H1 (cell line): ENCODE measurements around the gene COX7B2. TPM values are rescaled to one million over a fixed set of nuclear protein-coding genes. Genes with fewer than 3 reads are reported as not detected.

Experiments
- CTCF ChIA-PET: fragments of 300-600 bp; sonication (Branson Sonifier 250); formaldehyde crosslinking; loops from one replicate; lab custom pipeline; 2021; ENCODE audit not compliant: partially characterized antibody; lab: Charles Lee
- POLR2A ChIA-PET: fragments of 300-600 bp; sonication (Branson Sonifier 250); formaldehyde crosslinking; loops from one replicate; lab custom pipeline; 2021; ENCODE audit warnings: inconsistent platforms; ENCODE audit not compliant: partially characterized antibody; lab: Charles Lee
- DNase-seq, 2 experiments: peaks; one replicate each; pipeline versions ENCODE4 v3.0.0 to v3.0.0-alpha.2; 2010 to 2022; ENCODE audit warnings: low spot score in 2 of 2, low read depth in 1 of 2, mixed read lengths in 1 of 2
- FAIRE-seq: peaks from 2 replicates; lab custom pipeline; 2011; peaks lifted over from hg19 to GRCh38; lab: Jason Lieb, UNC
- H2AFZ ChIP-seq: 2 replicates; pipeline ENCODE4 v1.8.1; 2012; ENCODE audit warnings: low read length, inconsistent platforms
- H2AK5ac ChIP-seq: 2 replicates; pipeline ENCODE4 v1.6.1; 2013; ENCODE audit warnings: low read depth, low read length
- H2BK120ac ChIP-seq: replicated peaks from 2 replicates; pipeline ENCODE3; 2013; ENCODE audit warnings: low read depth, low read length, inconsistent platforms
- H2BK12ac ChIP-seq: 2 replicates; pipeline ENCODE4 v1.6.1; 2013; ENCODE audit warnings: low read depth, low read length
- H2BK15ac ChIP-seq: 2 replicates; pipeline ENCODE4 v1.6.1; 2013; ENCODE audit warnings: low read length
- H2BK20ac ChIP-seq: 2 replicates; pipeline ENCODE4 v1.6.1; 2013; ENCODE audit warnings: low read length
- H2BK5ac ChIP-seq: 2 replicates; pipeline ENCODE4 v1.6.1; 2013; ENCODE audit warnings: low read depth, low read length
- H3K14ac ChIP-seq: 2 replicates; pipeline ENCODE4 v1.6.1; 2013; ENCODE audit warnings: inconsistent platforms; ENCODE audit not compliant: insufficient read length
- H3K18ac ChIP-seq: 2 replicates; pipeline ENCODE4 v1.6.1; 2013; ENCODE audit warnings: low read length; ENCODE audit errors: extremely low read depth
- H3K23ac ChIP-seq: 2 replicates; pipeline ENCODE4 v1.6.1; 2013; ENCODE audit warnings: inconsistent platforms; ENCODE audit not compliant: insufficient read length
- H3K23me2 ChIP-seq: 2 replicates; pipeline ENCODE4 v1.6.1; 2013; ENCODE audit warnings: low read depth, low read length
- H3K27ac ChIP-seq: 2 replicates; pipeline ENCODE4 v1.6.1; 2011; ENCODE audit warnings: low read depth, low read length, inconsistent platforms
- H3K27me3 ChIP-seq, 4 experiments: replicated peaks in 1 of 4; 1 replicate in 1 of 4; 2 replicates in 3 of 4; pipeline versions ENCODE4 v1.6.1 to v1.8.1; 2011 to 2013; ENCODE audit warnings: low read length in 3 of 4, mild to moderate bottlenecking in 3 of 4, inconsistent platforms in 2 of 4, mixed read lengths in 2 of 4, moderate library complexity in 1 of 4; ENCODE audit not compliant: control insufficient read depth in 3 of 4, insufficient read depth in 3 of 4; ENCODE audit errors: extremely low read depth in 1 of 4
- H3K36me3 ChIP-seq, 4 experiments: 2 replicates each; pipeline versions ENCODE4 v1.6.1 to v1.8.1; 2011 to 2013; ENCODE audit warnings: mild to moderate bottlenecking in 4 of 4, low read length in 3 of 4, moderate library complexity in 2 of 4, control low read depth in 1 of 4, inconsistent platforms in 1 of 4; ENCODE audit not compliant: insufficient read depth in 4 of 4, control insufficient read depth in 2 of 4
- H3K4ac ChIP-seq: replicated peaks from 2 replicates; pipeline ENCODE3; 2013; ENCODE audit warnings: low read length, low read depth, mixed read lengths, inconsistent platforms; ENCODE audit not compliant: insufficient read length
- H3K4me1 ChIP-seq, 4 experiments: replicated peaks in 1 of 4; 1 replicate in 1 of 4; 2 replicates in 3 of 4; pipeline versions ENCODE4 v1.6.1 to v1.8.1; 2011 to 2013; ENCODE audit warnings: low read length in 3 of 4, inconsistent platforms in 2 of 4, mixed read lengths in 1 of 4; ENCODE audit not compliant: insufficient read depth in 4 of 4, control insufficient read depth in 3 of 4
- H3K4me2 ChIP-seq, 2 experiments: 2 replicates each; pipeline versions ENCODE4 v1.6.1 to v1.8.1; 2011 to 2013; ENCODE audit warnings: low read depth in 2 of 2, low read length in 2 of 2, control low read depth in 1 of 2, inconsistent platforms in 1 of 2, mild to moderate bottlenecking in 1 of 2; ENCODE audit not compliant: insufficient read depth in 1 of 2
- H3K4me3 ChIP-seq, 4 experiments: fragments of 200-600, 300-600 bp in 1 of 4; sonication (generic), shearing (Covaris generic), sonication (Bioruptor Twin) in 1 of 4; 2 replicates each; pipeline versions ENCODE4 v1.5.1 to v1.8.1; 2011 to 2016; ENCODE audit warnings: low read length in 4 of 4, low read depth in 3 of 4, control low read depth in 2 of 4, inconsistent platforms in 2 of 4, mild to moderate bottlenecking in 2 of 4, mixed read lengths in 1 of 4, moderate library complexity in 1 of 4; ENCODE audit not compliant: insufficient read depth in 2 of 4; ENCODE audit errors: extremely low read depth in 1 of 4
- H3K56ac ChIP-seq: replicated peaks from 2 replicates; pipeline ENCODE3; 2013; ENCODE audit warnings: low read depth, mild to moderate bottlenecking, mixed read lengths, low read length, inconsistent platforms; ENCODE audit not compliant: insufficient read length
- H3K79me1 ChIP-seq: 2 replicates; pipeline ENCODE4 v1.6.1; 2013; ENCODE audit warnings: low read depth, low read length, control low read depth
- H3K79me2 ChIP-seq, 2 experiments: 2 replicates each; pipeline versions ENCODE4 v1.6.1 to v1.8.1; 2012 to 2013; ENCODE audit warnings: low read length in 2 of 2, mild to moderate bottlenecking in 2 of 2, inconsistent platforms in 1 of 2; ENCODE audit not compliant: insufficient read depth in 2 of 2, control insufficient read depth in 1 of 2
- H3K9ac ChIP-seq, 4 experiments: replicated peaks in 1 of 4; 1 replicate in 1 of 4; 2 replicates in 3 of 4; pipeline versions ENCODE4 v1.6.1 to v1.8.1; 2011 to 2013; ENCODE audit warnings: low read depth in 3 of 4, low read length in 3 of 4, control low read depth in 2 of 4, mild to moderate bottlenecking in 2 of 4, moderate library complexity in 2 of 4, inconsistent platforms in 1 of 4; ENCODE audit errors: extremely low read depth in 1 of 4
- H3K9me3 ChIP-seq, 2 experiments: 2 replicates each; pipeline versions ENCODE4 v1.6.1 to v1.8.1; 2012 to 2013; ENCODE audit warnings: mild to moderate bottlenecking in 2 of 2, moderate library complexity in 2 of 2, control low read depth in 1 of 2, inconsistent platforms in 1 of 2, low read depth in 1 of 2, low read length in 1 of 2, mixed read lengths in 1 of 2; ENCODE audit not compliant: insufficient read depth in 2 of 2
- H4K20me1 ChIP-seq, 2 experiments: replicated peaks in 1 of 2; 2 replicates each; pipeline versions ENCODE3 to v1.8.1; 2011 to 2013; ENCODE audit warnings: inconsistent platforms in 2 of 2, low read length in 2 of 2, mild to moderate bottlenecking in 1 of 2; ENCODE audit not compliant: insufficient read depth in 2 of 2, control insufficient read depth in 1 of 2
- H4K5ac ChIP-seq: 2 replicates; pipeline ENCODE4 v1.6.1; 2013; ENCODE audit warnings: low read length, low read depth, mixed read lengths, inconsistent platforms; ENCODE audit not compliant: insufficient read length
- H4K8ac ChIP-seq: 2 replicates; pipeline ENCODE4 v1.8.0; 2013; ENCODE audit warnings: mild to moderate bottlenecking, moderate library complexity, low read length, inconsistent platforms; ENCODE audit not compliant: insufficient read depth; ENCODE audit errors: extremely low read depth
- H4K91ac ChIP-seq: replicated peaks from 2 replicates; pipeline ENCODE3; 2013; ENCODE audit warnings: low read length, mixed read lengths, inconsistent platforms; ENCODE audit not compliant: insufficient read length
- BACH1 ChIP-seq: IDR thresholded peaks from 2 replicates; pipeline ENCODE4 v1.6.1; 2012; ENCODE audit warnings: low read length, improper control_type of control experiment
- CTBP2 ChIP-seq: IDR thresholded peaks from 2 replicates; pipeline ENCODE4 v1.7.0; 2011; ENCODE audit warnings: borderline replicate concordance, mild to moderate bottlenecking, moderate library complexity, mixed read lengths, low read length; ENCODE audit not compliant: insufficient read depth, insufficient read length
- CTCF ChIP-seq, 3 experiments: IDR thresholded peaks; 1 replicate in 2 of 3; 2 replicates in 1 of 3; pipeline versions ENCODE4 v1.5.1 to v1.6.1; 2011; ENCODE audit warnings: low read length in 3 of 3, mild to moderate bottlenecking in 3 of 3, inconsistent platforms in 2 of 3, low read depth in 1 of 3, moderate library complexity in 1 of 3; ENCODE audit not compliant: insufficient read depth in 1 of 3; ENCODE audit errors: control extremely low read depth in 1 of 3
- KDM4A ChIP-seq: IDR thresholded peaks from one replicate; pipeline ENCODE4 v1.7.1; 2012; ENCODE audit warnings: low read depth, mild to moderate bottlenecking, moderate library complexity, low read length, inconsistent platforms; ENCODE audit not compliant: severe bottlenecking
- NANOG ChIP-seq: IDR thresholded peaks from 2 replicates; pipeline ENCODE4 v1.6.1; 2011; ENCODE audit warnings: low read length, low read depth, mild to moderate bottlenecking, inconsistent platforms; ENCODE audit not compliant: insufficient read depth, poor library complexity, severe bottlenecking
- ZNF274 ChIP-seq: IDR thresholded peaks from 2 replicates; pipeline ENCODE4 v1.7.0; 2012; ENCODE audit warnings: low read length, borderline replicate concordance; ENCODE audit errors: extremely low read depth
- WGBS, 2 experiments: shearing (Covaris generic) in 1 of 2; methylation state at CpG; one replicate each; pipeline versions ENCODE4 v1.1.6 to v1.1.7; 2013 to 2015; ENCODE audit warnings: low lambda C conversion rate in 2 of 2, mixed read lengths in 2 of 2, inconsistent platforms in 1 of 2, low coverage in 1 of 2, missing lambda C conversion rate in 1 of 2; ENCODE audit not compliant: insufficient replicate concordance in 2 of 2, insufficient coverage in 1 of 2, insufficient read length in 1 of 2; ENCODE audit errors: extremely low coverage in 1 of 2, missing lambda C conversion rate in 1 of 2; 5-methylcytosine and 5-hydroxymethylcytosine counted together
- polyA plus RNA-seq, 7 experiments: library from polyadenylated mRNA; depleted of rRNA in 3 of 7; stranded (reverse) in 5 of 7; unstranded in 2 of 7; fragments of >200 nt in 5 of 7; fragments of 200-250 nt in 2 of 7; gene quantifications; 1 replicate in 5 of 7; 2 replicates in 1 of 7; 4 replicates in 1 of 7; pipeline versions ENCODE4 v1.2.1 to v1.2.3, GENCODE V29; 2011 to 2013; ENCODE audit warnings: missing spikeins in 2 of 7, mixed read lengths in 2 of 7
- total RNA-seq: library from RNA; stranded (reverse); fragmentation: NEBNext Ultra II Directional; extraction: Animal tissue kit (Norgen Biotek cat#: 25700); gene quantifications from 2 replicates; pipeline ENCODE4 v1.2.1, GENCODE V29; 2021
- TF ChIP-seq, protein P1 (sequence below): IDR thresholded peaks from 2 replicates; pipeline ENCODE4 v1.6.1; 2011; ENCODE audit warnings: low read depth, mild to moderate bottlenecking, low read length; ENCODE audit not compliant: insufficient read depth
- TF ChIP-seq, protein P2 (sequence below): IDR thresholded peaks from 2 replicates; pipeline ENCODE4 v1.6.1; 2011; ENCODE audit warnings: low read length, improper control_type of control experiment

The COX7B2 gene
- total and polyA plus RNA-seq, 2 of the 8 experiments (the other 6 are each of a cell fraction or from before 2014, with no cell fraction given), result not detected

DNA sequence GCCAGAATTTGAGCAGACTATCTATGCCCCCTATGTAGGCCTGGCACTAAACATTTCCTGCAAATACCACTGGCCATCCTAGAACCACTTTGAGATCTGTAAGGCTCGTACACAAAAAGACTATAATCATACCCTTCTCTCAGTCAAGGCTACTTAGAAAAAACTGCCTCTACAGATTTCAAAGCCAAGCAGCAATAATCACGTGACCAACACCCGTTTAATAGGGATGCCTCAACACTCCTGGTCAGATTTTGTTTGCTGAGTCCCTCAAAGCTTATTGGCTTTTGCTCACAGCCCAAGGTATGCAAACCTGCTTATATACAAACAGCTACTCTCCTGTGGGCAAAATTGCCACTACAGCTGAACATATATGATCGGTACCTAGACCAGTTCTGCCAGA lies 897 bp downstream of the COX7B2 start:
- Histone ChIP-seq H3K18ac (no peak overlapping the region), H4K8ac (no peak overlapping the region), H3K4me2 (no peak overlapping the region), H3K79me1 (no peaks in the 10 kb centered on the region), H2BK5ac (no peak overlapping the region), H4K20me1 (no peaks in the 10 kb centered on the region), H3K4me3 (no peak overlapping the region), H3K27ac (no peak overlapping the region)
- TF ChIP-seq CTBP2 (no peak), NANOG (no peak), CTCF (IDR thresholded peaks at IDR 0.05; ENCODE audit: control extremely low read depth in 1 of 3, insufficient read depth in 1 of 3, low read depth in 1 of 3, low read length in 3 of 3) (no peak), BACH1 (no peak), KDM4A (no peak), ZNF274 (no peak)
- TF ChIP-seq, protein P1, sequence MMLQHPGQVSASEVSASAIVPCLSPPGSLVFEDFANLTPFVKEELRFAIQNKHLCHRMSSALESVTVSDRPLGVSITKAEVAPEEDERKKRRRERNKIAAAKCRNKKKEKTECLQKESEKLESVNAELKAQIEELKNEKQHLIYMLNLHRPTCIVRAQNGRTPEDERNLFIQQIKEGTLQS, result no peak
- TF ChIP-seq, protein P2, sequence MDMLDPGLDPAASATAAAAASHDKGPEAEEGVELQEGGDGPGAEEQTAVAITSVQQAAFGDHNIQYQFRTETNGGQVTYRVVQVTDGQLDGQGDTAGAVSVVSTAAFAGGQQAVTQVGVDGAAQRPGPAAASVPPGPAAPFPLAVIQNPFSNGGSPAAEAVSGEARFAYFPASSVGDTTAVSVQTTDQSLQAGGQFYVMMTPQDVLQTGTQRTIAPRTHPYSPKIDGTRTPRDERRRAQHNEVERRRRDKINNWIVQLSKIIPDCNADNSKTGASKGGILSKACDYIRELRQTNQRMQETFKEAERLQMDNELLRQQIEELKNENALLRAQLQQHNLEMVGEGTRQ, result no peak
- TF ChIP-seq, all 59 proteins: peak for 0
- CTCF ChIA-PET, result no interaction called here
- no peak for FAIRE-seq
- Histone ChIP-seq H2AFZ (peak overlapping the region; percentile 32; the same call in 1 of the 2 replicates), H2BK120ac (no peak overlapping the region), H3K4me1 (no peaks in the 10 kb centered on the region), H3K36me3 (no peaks in the 10 kb centered on the region), H3K4ac (no peak overlapping the region), H3K23ac (no peak overlapping the region), H4K5ac (no peak overlapping the region), H4K91ac (no peak overlapping the region), H3K79me2 (no peaks in the 10 kb centered on the region), H2BK15ac (no peak overlapping the region), H3K9me3 (no peaks in the 10 kb centered on the region), H3K14ac (no peak overlapping the region), H2BK20ac (no peak overlapping the region), H2AK5ac (no peak overlapping the region), H2BK12ac (no peak overlapping the region), H3K27me3 (no peaks in the 10 kb centered on the region), H3K56ac (no peak overlapping the region), H3K9ac (no peak overlapping the region), H3K23me2 (no peaks in the 10 kb centered on the region)
- POLR2A ChIA-PET, result no interaction called here
- WGBS, 2 experiments, result 97% methylated on average over 4 of the region's 4 CpGs; no CpG with 5 or more reads in 1 of the 2 experiments
- DNase-seq, result no peak
